Psoas muscle (tissue), 8 donors: Measurements from ENCODE around the gene PDE8B. TPM values are rescaled to one million over a fixed set of nuclear protein-coding genes. Genes with fewer than 3 reads are reported as not detected.

Experiments used
- ATAC-seq, 4 donors: fragments of 200-7000 bp; cut with Tn5 transposase; one replicate each; pipeline ENCODE4 v1.9.1; 2020; ENCODE audit warnings: moderate library complexity in 3 of 4, mild to moderate bottlenecking in 2 of 4
- DNase-seq, 2 donors: peaks; one replicate each; pipeline ENCODE4 v3.0.0-alpha.2; 2020
- H3K27ac ChIP-seq: fragments of 200-600 bp; one replicate; pipeline ENCODE4 v1.8.0; 2022
- H3K27me3 ChIP-seq, 3 donors: fragments of 200-600 bp in 1 of 3; one replicate each; pipeline versions ENCODE4 v1.6.1 to v1.8.0; 2013 to 2022; ENCODE audit warnings: low read length in 2 of 3, mild to moderate bottlenecking in 2 of 3, moderate library complexity in 1 of 3; ENCODE audit not compliant: insufficient read depth in 3 of 3
- H3K36me3 ChIP-seq, 2 donors: fragments of 200-600 bp in 1 of 2; one replicate each; pipeline versions ENCODE4 v1.6.1 to v1.8.0; 2013 to 2022; ENCODE audit warnings: low read depth in 1 of 2, mild to moderate bottlenecking in 1 of 2, moderate library complexity in 1 of 2; ENCODE audit not compliant: insufficient read depth in 1 of 2
- H3K4me1 ChIP-seq: fragments of 200-600 bp; one replicate; pipeline ENCODE4 v1.8.0; 2022
- H3K4me3 ChIP-seq: fragments of 200-600 bp; one replicate; pipeline ENCODE4 v1.8.0; 2022; ENCODE audit warnings: mild to moderate bottlenecking
- H3K9me3 ChIP-seq: fragments of 200-600 bp; one replicate; pipeline ENCODE4 v1.8.0; 2022
- CTCF ChIP-seq: fragments of 200-600 bp; IDR thresholded peaks from one replicate; pipeline ENCODE4 v1.8.0; 2022; ENCODE audit warnings: antibody characterized with exemption
- WGBS, 3 donors: extraction: QIAGEN DNeasy Blood & Tissue Kit; methylation state at CpG; one replicate each; pipeline versions ENCODE4 v1.1.6 to v1.1.7; 2013; 5-methylcytosine and 5-hydroxymethylcytosine counted together
- intact Hi-C, 2 donors: fragments of 100-400 bp; cut with DNase I; formaldehyde crosslinking; loops; one replicate each; pipeline versions ENCODE4 v1.11.0 to v1.14.2; 2022
- polyA plus RNA-seq, 3 donors: library from polyadenylated mRNA; stranded (reverse); fragments of 200-250 nt; gene quantifications; one replicate each; pipeline ENCODE4 v1.2.3, GENCODE V29; 2013
- total RNA-seq, 4 donors: library from RNA; stranded (reverse); fragmentation: NEBNext Ultra II Directional in 2 of 4; extraction: Animal tissue kit (Norgen Biotek cat#: 25700) in 2 of 4; gene quantifications; one replicate each; pipeline versions ENCODE4 v1.2.1 to v1.2.4, GENCODE V29; 2021 to 2023
- donor health status: healthy with polysubstance abuse.
- donor health status: DM: no; HTN: no; CAD: no; lungs with moderate emphysema.
- donor health status: Bipolar disorder and iron deficiency.
- donor health status: healthy.
- donor health status: DM: yes; HTN: yes; CAD: no.
- donor health status: DM: no; HTN: no; CAD: no.
- donor health status: DM: no; HTN: no; CAD: no.
- donor health status: DM: yes; HTN: yes; CAD: no.

Gene PDE8B
- total and polyA plus RNA-seq, 7 donors, result 0.12 to 2.9 (median 0.46) TPM

- no peaks in the 10 kb centered on the region for H3K4me1 ChIP-seq
- H3K27me3 ChIP-seq, result no peaks in the 10 kb centered on the region
- intact Hi-C loops, result no loop called here
- no peak for DNase-seq
- no peak for TF ChIP-seq CTCF
- H3K27ac ChIP-seq, result no peak overlapping the region
- H3K9me3 ChIP-seq, result no peaks in the 10 kb centered on the region
- no peaks in the 10 kb centered on the region for H3K36me3 ChIP-seq
- no peak overlapping the region for H3K4me3 ChIP-seq
- 84 to 89% (median 88%) methylated on average over 2 of the region's 2 CpGs for WGBS, 3 donors
- no peak for ATAC-seq
Observed at GRCh38 chr5:77389746-77390145, 179.3 kb downstream of the PDE8B start.

- Histone ChIP-seq H3K4me1 (no peaks in the 10 kb centered on the region), H3K36me3 (no peaks in the 10 kb centered on the region), H3K9me3 (no peaks in the 10 kb centered on the region), H3K27me3 (no peaks in the 10 kb centered on the region), H3K27ac (no peak overlapping the region), H3K4me3 (no peak overlapping the region)
- WGBS, 3 donors, result 79 to 85% (median 83%) methylated on average over 3 of the region's 3 CpGs
- no peak for DNase-seq
- ATAC-seq, result no peak
- no peak for TF ChIP-seq CTCF
- intact Hi-C loops, result no loop called here
Observed at GRCh38 chr5:77390221-77390620, 179.7 kb downstream of the PDE8B start.

- Histone ChIP-seq H3K4me3 (no peak overlapping the region), H3K27me3 (no peaks in the 10 kb centered on the region), H3K36me3 (no peaks in the 10 kb centered on the region), H3K27ac (no peak overlapping the region), H3K4me1 (no peaks in the 10 kb centered on the region), H3K9me3 (no peaks in the 10 kb centered on the region)
- intact Hi-C loops, result loop anchor here in 1 of 2 donors (1.0 kb wide), 1 partner anchor 27 kb away; no protein-coding TSS in a partner anchor
- no peak for TF ChIP-seq CTCF
- WGBS, 3 donors, result 60 to 78% (median 72%) methylated on average over 2 of the region's 2 CpGs
- DNase-seq (no peak), ATAC-seq (no peak)
Observed at GRCh38 chr5:77390795-77391194, 180.3 kb downstream of the PDE8B start.

- no peak overlapping the region for H3K27ac ChIP-seq
- TF ChIP-seq CTCF, result no peak
- no peaks in the 10 kb centered on the region for H3K4me1 ChIP-seq
- DNase-seq (no peak), ATAC-seq (no peak)
- no peaks in the 10 kb centered on the region for H3K9me3 ChIP-seq
- H3K36me3 ChIP-seq, result no peaks in the 10 kb centered on the region
- WGBS, 3 donors, result 85 to 90% (median 86%) methylated on average over 10 of the region's 10 CpGs
- H3K27me3 ChIP-seq, result no peaks in the 10 kb centered on the region
- intact Hi-C loops, result loop anchor here in 1 of 2 donors (1.0 kb wide), 1 partner anchor 26 kb away; no protein-coding TSS in a partner anchor
- H3K4me3 ChIP-seq, result no peak overlapping the region
Observed at GRCh38 chr5:77391240-77391765, 180.8 kb downstream of the PDE8B start.
